DOHH2 (cell line): ENCODE measurements around the gene CACNA1B.

Experiments
- EZH2phosphoT487 ChIP-seq: fragments of 200-600 bp; sonication (generic); IDR thresholded peaks from 2 replicates; pipeline ENCODE4 v1.6.1; 2017; ENCODE audit warnings: borderline replicate concordance, mild to moderate bottlenecking, antibody characterized with exemption, low read length, moderate library complexity, mixed read lengths
- TF ChIP-seq, protein P1 (sequence below): fragments of 200-600 bp; sonication (generic); IDR thresholded peaks from one replicate; pipeline ENCODE4 v1.5.1; 2014; ENCODE audit warnings: antibody characterized with exemption, mild to moderate bottlenecking, low read depth, low read length; ENCODE audit not compliant: poor library complexity, severe bottlenecking

DNA sequence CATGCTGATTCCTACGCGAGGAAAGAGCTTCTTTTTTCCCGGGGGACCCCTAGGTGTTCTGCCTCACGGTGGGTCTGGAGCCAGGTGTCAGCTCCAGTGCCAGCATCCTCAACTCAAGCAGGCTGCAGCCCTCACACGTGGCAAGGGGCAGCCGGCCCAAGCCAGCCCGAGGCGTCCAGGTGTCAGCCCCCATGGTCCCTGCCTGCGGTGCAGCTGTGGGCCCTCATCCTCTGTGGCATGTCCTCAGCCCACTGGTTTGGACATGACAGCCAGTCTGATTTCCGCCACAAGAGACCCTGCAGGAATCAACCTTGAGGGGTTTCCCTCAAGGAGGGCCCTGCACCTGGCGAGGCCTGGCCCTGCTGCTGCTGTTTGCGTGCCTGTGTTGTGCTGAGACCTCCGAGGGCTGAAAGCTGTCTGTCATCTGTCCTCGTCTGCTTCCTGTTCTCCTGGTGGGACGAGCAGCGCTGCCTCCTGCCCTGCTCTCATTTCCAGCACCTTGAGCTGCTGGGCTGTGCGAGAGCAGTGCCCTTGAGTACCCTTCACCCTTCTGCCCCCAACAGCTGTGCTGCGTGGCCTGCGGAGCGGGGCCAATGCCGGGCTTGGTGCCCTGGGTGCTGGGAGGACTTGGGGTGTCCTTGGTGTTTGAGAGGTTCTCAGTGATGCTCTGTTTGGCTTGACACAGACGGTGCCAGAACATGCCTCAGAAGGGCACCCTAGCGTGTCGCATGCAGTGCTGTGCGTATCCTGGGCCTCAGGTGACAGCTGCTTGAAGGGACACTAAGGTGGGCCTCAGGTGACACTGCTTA lies 137.6 kb downstream of the CACNA1B start:
- TF ChIP-seq, protein P1, sequence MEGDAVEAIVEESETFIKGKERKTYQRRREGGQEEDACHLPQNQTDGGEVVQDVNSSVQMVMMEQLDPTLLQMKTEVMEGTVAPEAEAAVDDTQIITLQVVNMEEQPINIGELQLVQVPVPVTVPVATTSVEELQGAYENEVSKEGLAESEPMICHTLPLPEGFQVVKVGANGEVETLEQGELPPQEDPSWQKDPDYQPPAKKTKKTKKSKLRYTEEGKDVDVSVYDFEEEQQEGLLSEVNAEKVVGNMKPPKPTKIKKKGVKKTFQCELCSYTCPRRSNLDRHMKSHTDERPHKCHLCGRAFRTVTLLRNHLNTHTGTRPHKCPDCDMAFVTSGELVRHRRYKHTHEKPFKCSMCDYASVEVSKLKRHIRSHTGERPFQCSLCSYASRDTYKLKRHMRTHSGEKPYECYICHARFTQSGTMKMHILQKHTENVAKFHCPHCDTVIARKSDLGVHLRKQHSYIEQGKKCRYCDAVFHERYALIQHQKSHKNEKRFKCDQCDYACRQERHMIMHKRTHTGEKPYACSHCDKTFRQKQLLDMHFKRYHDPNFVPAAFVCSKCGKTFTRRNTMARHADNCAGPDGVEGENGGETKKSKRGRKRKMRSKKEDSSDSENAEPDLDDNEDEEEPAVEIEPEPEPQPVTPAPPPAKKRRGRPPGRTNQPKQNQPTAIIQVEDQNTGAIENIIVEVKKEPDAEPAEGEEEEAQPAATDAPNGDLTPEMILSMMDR, result no peak
- TF ChIP-seq EZH2phosphoT487, result no peak
